ENCODE measurements around the gene OR13C4. TPM values are rescaled to one million over a fixed set of nuclear protein-coding genes. Genes with fewer than 3 reads are reported as not detected.

Gene OR13C4
- total RNA-seq, 1 donor from 2014 or later: not detected

Other genes with a start within 250 kb of the OR13C4 start
- not detected for gene OR13F1, start 22.9 kb downstream of the OR13C4 start, total RNA-seq
- gene OR13C3, start 9.6 kb upstream of the OR13C4 start, total RNA-seq: not detected
- not detected for gene OR13C8, start 42.0 kb upstream of the OR13C4 start, total RNA-seq
- 0.41 TPM for gene OR13C5, start 72.2 kb upstream of the OR13C4 start, total RNA-seq
- 0.41 TPM for gene OR13C2, start 78.4 kb upstream of the OR13C4 start, total RNA-seq
- not detected for gene OR13C9, start 91.0 kb upstream of the OR13C4 start, total RNA-seq
- not detected for gene OR13D1, start 167.3 kb upstream of the OR13C4 start, total RNA-seq
- 107 TPM for gene NIPSNAP3A, start 220.5 kb upstream of the OR13C4 start, total RNA-seq
- gene NIPSNAP3B, start 236.9 kb upstream of the OR13C4 start, total RNA-seq: 13.5 TPM

Data from frontal cortex (tissue), 1 donor.